ENCODE results near the gene SIL1. TPM values are rescaled to one million over a fixed set of nuclear protein-coding genes. Genes with fewer than 3 reads are reported as not detected.

The SIL1 gene
- total RNA-seq, 1 experiment from 2014 or later: 22.0 TPM

DNA sequence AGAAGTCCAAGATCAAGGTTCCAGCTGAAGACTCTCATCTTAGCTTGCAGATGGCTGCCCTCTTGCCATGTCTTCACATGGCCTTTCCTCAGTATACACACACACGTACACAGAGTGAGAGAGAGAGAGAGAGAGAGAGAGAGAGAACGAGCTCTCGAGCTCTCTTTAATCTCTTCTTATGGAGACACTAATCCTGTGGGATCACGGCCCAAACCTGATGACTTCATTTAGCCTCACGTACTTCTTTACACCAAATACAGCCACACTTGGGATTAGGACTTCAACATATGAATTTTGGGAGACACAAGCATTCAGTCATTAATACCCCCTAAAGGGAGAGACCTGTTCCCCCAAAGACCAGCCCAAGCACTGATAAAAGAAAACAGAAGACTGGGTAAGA lies 42.8 kb downstream of the SIL1 start:
- no peak for DNase-seq (ENCODE audit: low spot score)
- POLR2A ChIA-PET (ENCODE audit: low non-redundant PET): no interaction called here
- Histone ChIP-seq H3K27me3 (replicated peaks; ENCODE audit: insufficient read depth, low read depth, low read length, poor library complexity) (no peaks in the 10 kb centered on the region), H3K27ac (ENCODE audit: low read depth, low read length, poor library complexity, severe bottlenecking) (no peak overlapping the region), H3K4me1 (ENCODE audit: insufficient read depth, low read length, poor library complexity, severe bottlenecking) (no peaks in the 10 kb centered on the region), H3K4me3 (ENCODE audit: low read depth, low read length, poor library complexity, severe bottlenecking) (no peak overlapping the region), H3K36me3 (ENCODE audit: insufficient read depth, low read length, poor library complexity, severe bottlenecking) (no peaks in the 10 kb centered on the region), H3K9me3 (ENCODE audit: low read depth, low read length, poor library complexity, severe bottlenecking) (no peaks in the 10 kb centered on the region)
- BruUV-seq (replicated peaks): no TSS peak
- CTCF ChIA-PET: no interaction called here
- TF ChIP-seq, protein P1, sequence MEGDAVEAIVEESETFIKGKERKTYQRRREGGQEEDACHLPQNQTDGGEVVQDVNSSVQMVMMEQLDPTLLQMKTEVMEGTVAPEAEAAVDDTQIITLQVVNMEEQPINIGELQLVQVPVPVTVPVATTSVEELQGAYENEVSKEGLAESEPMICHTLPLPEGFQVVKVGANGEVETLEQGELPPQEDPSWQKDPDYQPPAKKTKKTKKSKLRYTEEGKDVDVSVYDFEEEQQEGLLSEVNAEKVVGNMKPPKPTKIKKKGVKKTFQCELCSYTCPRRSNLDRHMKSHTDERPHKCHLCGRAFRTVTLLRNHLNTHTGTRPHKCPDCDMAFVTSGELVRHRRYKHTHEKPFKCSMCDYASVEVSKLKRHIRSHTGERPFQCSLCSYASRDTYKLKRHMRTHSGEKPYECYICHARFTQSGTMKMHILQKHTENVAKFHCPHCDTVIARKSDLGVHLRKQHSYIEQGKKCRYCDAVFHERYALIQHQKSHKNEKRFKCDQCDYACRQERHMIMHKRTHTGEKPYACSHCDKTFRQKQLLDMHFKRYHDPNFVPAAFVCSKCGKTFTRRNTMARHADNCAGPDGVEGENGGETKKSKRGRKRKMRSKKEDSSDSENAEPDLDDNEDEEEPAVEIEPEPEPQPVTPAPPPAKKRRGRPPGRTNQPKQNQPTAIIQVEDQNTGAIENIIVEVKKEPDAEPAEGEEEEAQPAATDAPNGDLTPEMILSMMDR (conservative IDR thresholded peaks at IDR 0.05; ENCODE audit: low read depth, low read length): no peak
- no peak for TF ChIP-seq EZH2 (IDR thresholded peaks at IDR 0.05; ENCODE audit: borderline replicate concordance, low read depth, low read length, poor library complexity, severe bottlenecking)
- intact Hi-C loops (cut with micrococcal nuclease; ENCODE audit: unreplicated experiment): no loop called here

DNA sequence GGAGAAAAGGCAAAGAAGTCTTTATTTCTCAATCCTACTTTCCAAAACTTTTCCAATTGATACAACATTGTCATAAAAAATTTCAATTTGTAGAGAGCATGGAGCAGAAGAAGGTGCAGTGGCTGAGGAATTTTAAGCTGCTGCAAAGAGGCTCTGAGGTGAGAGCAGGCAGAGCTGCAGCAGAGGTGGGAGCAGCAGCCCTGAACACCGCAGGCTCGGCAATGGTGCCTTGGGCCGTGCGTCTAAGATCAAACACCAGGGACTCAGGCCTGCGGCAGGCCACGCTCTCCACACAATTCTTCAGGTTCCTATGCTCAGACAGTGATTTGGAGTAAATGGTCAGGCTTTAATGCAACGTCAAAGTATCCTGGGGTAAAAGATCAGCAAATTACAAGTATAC lies 46.3 kb downstream of the SIL1 start:
- Histone ChIP-seq H3K9me3 (ENCODE audit: low read depth, low read length, poor library complexity, severe bottlenecking) (no peaks in the 10 kb centered on the region), H3K4me3 (ENCODE audit: low read depth, low read length, poor library complexity, severe bottlenecking) (no peak overlapping the region), H3K27me3 (replicated peaks; ENCODE audit: insufficient read depth, low read depth, low read length, poor library complexity) (no peaks in the 10 kb centered on the region), H3K4me1 (ENCODE audit: insufficient read depth, low read length, poor library complexity, severe bottlenecking) (peaks cover 17% of the 10 kb centered on the region), H3K36me3 (ENCODE audit: insufficient read depth, low read length, poor library complexity, severe bottlenecking) (no peaks in the 10 kb centered on the region), H3K27ac (ENCODE audit: low read depth, low read length, poor library complexity, severe bottlenecking) (no peak overlapping the region)
- TF ChIP-seq, protein P1 (conservative IDR thresholded peaks at IDR 0.05; ENCODE audit: low read depth, low read length): no peak
- no peak for TF ChIP-seq EZH2 (IDR thresholded peaks at IDR 0.05; ENCODE audit: borderline replicate concordance, low read depth, low read length, poor library complexity, severe bottlenecking)
- BruUV-seq (replicated peaks): no TSS peak
- CTCF ChIA-PET: no interaction called here
- no peak for DNase-seq (ENCODE audit: low spot score)
- POLR2A ChIA-PET (ENCODE audit: low non-redundant PET): no interaction called here
- intact Hi-C loops (cut with micrococcal nuclease; ENCODE audit: unreplicated experiment): no loop called here

DNA sequence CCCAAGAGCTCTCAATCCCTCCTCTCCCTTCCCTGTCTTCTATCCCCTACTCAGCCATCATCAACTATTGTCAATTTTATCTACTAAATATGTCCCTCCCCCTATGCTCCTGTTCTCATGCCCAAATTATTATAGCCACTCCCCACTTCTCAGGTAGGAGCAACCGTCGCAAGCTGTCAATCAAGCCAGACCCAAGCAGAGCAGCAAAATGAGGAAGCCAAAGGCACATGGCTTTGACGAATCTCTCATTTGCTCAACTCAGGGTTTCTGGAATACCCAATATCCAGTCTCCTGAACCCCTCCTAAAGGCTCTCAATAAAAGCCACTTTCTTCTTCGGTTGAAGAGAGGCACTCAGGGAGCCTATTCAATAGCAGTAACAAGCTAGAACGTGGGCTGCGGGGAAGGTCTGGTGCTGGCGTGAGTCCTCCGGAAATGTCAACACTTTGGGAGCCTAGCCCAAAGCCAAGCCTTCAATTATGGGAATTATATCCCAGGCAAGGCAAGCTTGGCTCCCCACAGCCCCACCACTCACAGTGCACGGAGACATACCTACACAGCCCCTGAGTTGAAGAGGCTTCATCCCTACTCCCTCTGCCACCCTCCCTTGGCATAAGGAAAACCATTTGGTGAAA lies 47.7 kb downstream of the SIL1 start:
- H3K36me3 ChIP-seq (ENCODE audit: insufficient read depth, low read length, poor library complexity, severe bottlenecking): no peaks in the 10 kb centered on the region
- intact Hi-C loops (cut with micrococcal nuclease; ENCODE audit: unreplicated experiment): no loop called here
- no peaks in the 10 kb centered on the region for H3K27me3 ChIP-seq (replicated peaks; ENCODE audit: insufficient read depth, low read depth, low read length, poor library complexity)
- CTCF ChIA-PET: no interaction called here
- no peak for DNase-seq (ENCODE audit: low spot score)
- BruUV-seq (replicated peaks): no TSS peak
- H3K4me1 ChIP-seq (ENCODE audit: insufficient read depth, low read length, poor library complexity, severe bottlenecking): peaks cover 19% of the 10 kb centered on the region
- no peak overlapping the region for H3K4me3 ChIP-seq (ENCODE audit: low read depth, low read length, poor library complexity, severe bottlenecking)
- H3K27ac ChIP-seq (ENCODE audit: low read depth, low read length, poor library complexity, severe bottlenecking): no peak overlapping the region
- TF ChIP-seq, protein P1 (conservative IDR thresholded peaks at IDR 0.05; ENCODE audit: low read depth, low read length): no peak
- no peak for TF ChIP-seq EZH2 (IDR thresholded peaks at IDR 0.05; ENCODE audit: borderline replicate concordance, low read depth, low read length, poor library complexity, severe bottlenecking)
- no peaks in the 10 kb centered on the region for H3K9me3 ChIP-seq (ENCODE audit: low read depth, low read length, poor library complexity, severe bottlenecking)
- POLR2A ChIA-PET (ENCODE audit: low non-redundant PET): no interaction called here
